Ascending aorta (tissue), 2 donors: ENCODE measurements around the gene KSR1. TPM values are rescaled to one million over a fixed set of nuclear protein-coding genes. Genes with fewer than 3 reads are reported as not detected.

Experiments
- DNase-seq, 2 donors: peaks; one replicate each; pipeline ENCODE4 v3.0.0-alpha.2; 2019; ENCODE audit warnings: low spot score in 2 of 2
- H3K27ac ChIP-seq, 2 donors: fragments of 200-600 bp; sonication (generic); one replicate each; pipeline ENCODE4 v1.5.1; 2016 to 2017; ENCODE audit warnings: mild to moderate bottlenecking in 1 of 2
- H3K27me3 ChIP-seq: fragments of 200-600 bp; sonication (generic); one replicate; pipeline ENCODE4 v1.5.1; 2017
- H3K36me3 ChIP-seq, 2 donors: fragments of 200-600 bp; sonication (generic); one replicate each; pipeline ENCODE4 v1.5.1; 2016
- H3K4me1 ChIP-seq, 2 donors: fragments of 200-600 bp; sonication (generic); one replicate each; pipeline ENCODE4 v1.5.1; 2016 to 2017; ENCODE audit warnings: mild to moderate bottlenecking in 1 of 2
- H3K4me3 ChIP-seq, 2 donors: fragments of 200-600 bp; sonication (generic); one replicate each; pipeline ENCODE4 v1.5.1; 2016 to 2017; ENCODE audit warnings: mild to moderate bottlenecking in 1 of 2
- H3K9me3 ChIP-seq, 2 donors: fragments of 200-600 bp; sonication (generic); one replicate each; pipeline ENCODE4 v1.5.1; 2016
- CTCF ChIP-seq, 3 experiments: fragments of 200-600 bp in 2 of 3; fragments of 450-650 bp in 1 of 3; sonication (generic) in 2 of 3; IDR thresholded peaks; one replicate each; pipeline ENCODE4 v1.5.1; 2016 to 2019; ENCODE audit warnings: antibody characterized with exemption in 3 of 3, mild to moderate bottlenecking in 1 of 3, moderate library complexity in 1 of 3
- intact Hi-C: fragments of 100-400 bp; cut with DNase I; formaldehyde crosslinking; loops from one replicate; pipeline ENCODE4 v1.15.1; 2023
- total RNA-seq: library from RNA; depleted of rRNA; stranded (reverse); fragments of >200 nt; gene quantifications from one replicate; pipeline ENCODE4 v1.1.0, GENCODE V29; 2016

KSR1 gene
- total RNA-seq, 1 donor from 2014 or later = 42.6 TPM

GRCh38 chr17:27504188-27504995, 48.1 kb downstream of the KSR1 start:
- no peak overlapping the region for H3K27ac ChIP-seq
- H3K4me3 ChIP-seq = no peak overlapping the region

GRCh38 chr17:27506348-27507218, 50.3 kb downstream of the KSR1 start:
- H3K4me3 ChIP-seq = no peak overlapping the region
- peaks cover 5% of the 10 kb centered on the region in 2 donors for H3K4me1 ChIP-seq

More at GRCh38 chr17:27504188-27504995, 48.1 kb downstream of the KSR1 start:
- H3K9me3 ChIP-seq = no peaks in the 10 kb centered on the region
- TF ChIP-seq CTCF (IDR thresholded peaks at IDR 0.05) = no peak
- intact Hi-C loops = no loop called here
- no peaks in the 10 kb centered on the region for H3K27me3 ChIP-seq
- no peak for DNase-seq
- H3K4me1 ChIP-seq = peaks cover 5% of the 10 kb centered on the region in 2 donors
- no peaks in the 10 kb centered on the region for H3K36me3 ChIP-seq

GRCh38 chr17:27511168-27511883, 55.1 kb downstream of the KSR1 start:
- Histone ChIP-seq H3K4me1 (no peaks in the 10 kb centered on the region), H3K27me3 (no peaks in the 10 kb centered on the region), H3K9me3 (no peaks in the 10 kb centered on the region), H3K27ac (no peak overlapping the region), H3K4me3 (no peak overlapping the region), H3K36me3 (no peaks in the 10 kb centered on the region)
- TF ChIP-seq CTCF (IDR thresholded peaks at IDR 0.05) = no peak
- intact Hi-C loops = no loop called here
- DNase-seq = no peak

More at GRCh38 chr17:27506348-27507218, 50.3 kb downstream of the KSR1 start:
- no peak for TF ChIP-seq CTCF (IDR thresholded peaks at IDR 0.05)
- DNase-seq = no peak
- intact Hi-C loops = no loop called here
- Histone ChIP-seq H3K36me3 (no peaks in the 10 kb centered on the region), H3K9me3 (no peaks in the 10 kb centered on the region), H3K27me3 (no peaks in the 10 kb centered on the region), H3K27ac (no peak overlapping the region)

- no peaks in the 10 kb centered on the region for H3K9me3 ChIP-seq
- intact Hi-C loops = no loop called here
- no peaks in the 10 kb centered on the region for H3K36me3 ChIP-seq
- no peak for TF ChIP-seq CTCF (IDR thresholded peaks at IDR 0.05)
- no peak overlapping the region for H3K4me3 ChIP-seq
- H3K4me1 ChIP-seq = no peaks in the 10 kb centered on the region
- no peak overlapping the region for H3K27ac ChIP-seq
- H3K27me3 ChIP-seq = no peaks in the 10 kb centered on the region
- no peak for DNase-seq
Measured at GRCh38 chr17:27512031-27512430, 55.8 kb downstream of the KSR1 start.

GRCh38 chr17:27512511-27513346, 56.5 kb downstream of the KSR1 start:
- no peak for TF ChIP-seq CTCF (IDR thresholded peaks at IDR 0.05)
- no peaks in the 10 kb centered on the region for H3K4me1 ChIP-seq
- H3K9me3 ChIP-seq = no peaks in the 10 kb centered on the region
- H3K36me3 ChIP-seq = no peaks in the 10 kb centered on the region
- no peaks in the 10 kb centered on the region for H3K27me3 ChIP-seq
- intact Hi-C loops = no loop called here
- H3K27ac ChIP-seq = no peak overlapping the region
- H3K4me3 ChIP-seq = no peak overlapping the region
- DNase-seq = no peak
